Measurements from ENCODE around the gene RALGPS2.

Gene RALGPS2

GRCh38 chr1:178926046-178926445 lies 201.0 kb downstream of the RALGPS2 start:
- no peak for FAIRE-seq

- no peak for FAIRE-seq
Measured at GRCh38 chr1:178927003-178927402, 202.0 kb downstream of the RALGPS2 start.

GRCh38 chr1:178928041-178928440 lies 203.0 kb downstream of the RALGPS2 start:
- no peak for FAIRE-seq

GRCh38 chr1:178928976-178929375 lies 203.9 kb downstream of the RALGPS2 start:
- no peak for FAIRE-seq

DNA sequence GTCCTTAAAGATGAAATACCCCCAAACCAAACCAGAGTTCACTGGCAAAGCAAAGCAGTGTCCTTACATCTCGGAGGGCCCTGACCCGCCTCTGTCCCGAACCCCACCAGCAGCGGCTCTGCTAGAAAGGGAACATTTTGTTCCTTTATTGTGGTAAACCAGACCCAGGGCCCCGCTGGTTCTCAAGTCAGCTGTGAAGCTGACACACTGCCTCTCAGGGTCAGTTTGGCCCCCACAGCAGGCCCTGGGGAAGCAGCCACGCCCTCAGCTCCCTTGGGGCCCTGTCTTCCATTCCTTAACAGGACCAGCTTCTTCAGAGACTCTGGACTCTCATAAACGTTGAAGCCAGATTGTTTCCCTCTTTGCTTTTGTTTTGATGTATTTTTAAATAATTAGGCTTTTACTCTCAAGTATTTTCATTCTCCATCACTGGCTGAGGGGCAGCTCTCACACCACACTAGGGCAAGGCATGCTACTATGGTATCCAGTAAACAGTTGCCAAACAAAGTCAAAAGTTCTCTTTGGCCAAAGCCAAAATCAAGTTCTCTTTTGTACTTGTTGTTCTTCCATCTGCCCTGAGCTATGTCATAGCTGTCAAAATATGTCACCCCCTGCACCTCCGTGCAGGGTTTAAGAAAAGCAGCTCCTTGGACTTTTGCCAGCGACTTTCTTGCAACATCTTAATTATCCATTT lies 207.0 kb downstream of the RALGPS2 start:
- FAIRE-seq, result no peak

- FAIRE-seq, result no peak
Measured at GRCh38 chr1:178932552-178932906, 207.5 kb downstream of the RALGPS2 start.

DNA sequence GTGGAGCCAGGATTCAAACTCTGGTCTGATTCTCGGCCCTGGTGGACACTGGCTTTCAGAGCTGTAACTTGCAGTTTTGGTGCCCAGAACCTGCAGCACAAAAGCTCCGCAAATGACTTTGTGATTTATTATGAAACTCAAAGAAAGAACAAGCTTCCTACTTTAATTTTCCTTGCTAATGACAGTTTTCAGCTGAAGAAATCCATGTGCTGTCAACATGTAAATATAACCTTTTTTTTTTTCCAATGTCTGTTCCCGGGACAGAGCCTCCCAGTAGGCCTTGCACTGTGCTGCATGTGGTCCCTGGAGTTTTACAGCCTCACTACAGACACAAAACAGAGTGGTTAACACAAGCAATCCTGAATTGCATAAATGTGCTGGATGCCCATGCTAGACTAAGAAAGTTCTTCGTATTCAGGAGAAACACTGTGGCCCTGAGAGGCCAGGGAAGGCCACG lies 208.1 kb downstream of the RALGPS2 start:
- no peak for FAIRE-seq

- FAIRE-seq, result no peak
Measured at GRCh38 chr1:178933709-178934490, 208.9 kb downstream of the RALGPS2 start.

DNA sequence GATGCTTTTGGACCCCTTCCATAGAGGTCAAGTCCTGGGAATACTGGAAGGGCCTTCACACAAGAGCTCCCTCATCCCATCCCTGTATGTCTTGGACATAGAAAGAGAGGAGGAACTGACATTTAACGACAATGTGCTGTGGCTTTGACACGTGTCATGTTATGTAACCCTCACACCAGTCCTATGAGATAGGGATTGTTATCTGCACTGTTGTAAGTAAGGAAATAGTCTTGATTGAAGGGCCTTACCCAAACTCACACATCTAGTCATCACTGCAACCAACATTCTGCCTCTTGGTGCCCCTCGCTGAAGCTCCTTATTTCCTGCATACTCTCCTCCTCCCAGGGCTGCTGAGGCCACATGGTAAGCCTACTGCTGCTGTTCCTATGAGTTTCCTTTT lies 209.5 kb downstream of the RALGPS2 start:
- no peak for FAIRE-seq

DNA sequence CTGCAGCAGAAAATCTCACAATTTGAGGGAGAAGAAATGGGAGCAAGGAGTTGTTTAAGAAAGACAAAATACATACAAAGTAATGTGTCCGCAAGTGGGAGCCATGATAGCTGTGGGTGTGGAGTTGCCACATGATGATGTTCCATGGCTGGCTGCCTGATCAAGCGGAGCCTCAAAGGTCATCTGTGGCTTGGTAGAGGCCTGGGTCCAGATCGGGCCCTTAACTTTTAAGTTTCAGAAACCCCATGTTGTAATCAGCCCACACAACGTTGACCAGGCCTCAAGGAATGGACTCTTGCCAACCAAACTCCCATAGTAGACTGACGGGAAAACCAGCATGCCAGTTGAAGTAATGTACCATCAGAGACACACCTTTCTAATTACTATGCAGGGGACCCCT lies 210.6 kb downstream of the RALGPS2 start:
- no peak for FAIRE-seq

DNA sequence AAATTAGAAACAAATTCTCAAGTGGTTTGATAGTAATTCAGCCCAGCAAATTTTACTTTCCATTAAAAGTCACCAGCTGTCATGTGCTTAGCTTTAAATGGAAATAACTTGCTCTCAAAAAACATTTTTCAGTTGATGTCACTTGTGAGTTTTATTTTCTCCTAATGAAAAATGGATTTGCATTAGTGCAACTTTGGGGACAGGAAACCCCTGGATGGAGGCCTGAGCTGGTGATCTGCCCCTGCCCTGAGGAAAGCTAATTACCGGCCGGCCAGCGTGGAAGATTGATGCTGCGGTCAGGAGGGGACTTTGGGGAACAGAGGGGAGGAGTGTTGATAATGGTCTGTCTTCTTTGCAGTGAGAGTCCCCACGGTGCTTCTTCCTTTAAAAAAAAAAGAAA lies 212.7 kb downstream of the RALGPS2 start:
- no peak for FAIRE-seq

DNA sequence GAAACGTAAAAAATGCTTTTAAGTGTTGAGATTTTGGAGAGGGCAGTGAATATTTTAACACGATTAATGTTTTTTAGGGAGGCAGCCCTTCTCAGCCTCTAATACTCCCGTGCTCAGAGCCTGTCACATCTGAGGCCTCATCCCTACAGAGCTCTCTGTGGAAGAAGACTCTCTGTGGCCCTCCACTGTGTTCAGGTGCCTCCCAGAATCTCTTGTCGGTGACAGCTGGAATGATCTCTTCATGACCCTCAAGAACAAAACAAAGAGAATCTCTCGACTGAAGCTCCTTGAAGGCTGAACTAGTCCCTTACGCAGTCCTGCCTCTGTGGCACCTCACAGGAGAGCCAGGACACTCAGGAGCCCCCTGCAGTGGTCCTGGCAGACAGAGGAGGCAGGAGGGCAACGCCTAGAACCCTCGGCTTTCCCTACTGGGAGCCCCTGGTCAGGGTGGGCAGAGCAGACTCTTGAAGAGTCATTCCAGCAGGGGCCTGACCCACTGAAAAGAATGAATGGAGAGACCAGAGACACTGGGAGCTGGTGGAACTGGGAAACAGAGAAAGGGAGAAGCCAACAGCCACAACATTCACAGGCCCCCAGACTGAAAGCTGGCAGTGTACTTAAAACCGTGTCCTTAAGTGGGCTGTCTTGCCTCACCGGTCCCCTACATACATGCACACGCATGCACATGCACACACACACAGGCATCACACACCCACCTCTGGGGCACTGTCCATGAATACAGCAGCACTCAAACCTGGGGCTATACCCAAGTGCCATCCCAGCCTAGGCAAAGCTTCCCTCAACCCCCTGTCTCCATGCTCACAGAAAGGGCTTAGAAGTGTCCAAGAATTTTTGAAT lies 213.3 kb downstream of the RALGPS2 start:
- FAIRE-seq, result no peak

DNA sequence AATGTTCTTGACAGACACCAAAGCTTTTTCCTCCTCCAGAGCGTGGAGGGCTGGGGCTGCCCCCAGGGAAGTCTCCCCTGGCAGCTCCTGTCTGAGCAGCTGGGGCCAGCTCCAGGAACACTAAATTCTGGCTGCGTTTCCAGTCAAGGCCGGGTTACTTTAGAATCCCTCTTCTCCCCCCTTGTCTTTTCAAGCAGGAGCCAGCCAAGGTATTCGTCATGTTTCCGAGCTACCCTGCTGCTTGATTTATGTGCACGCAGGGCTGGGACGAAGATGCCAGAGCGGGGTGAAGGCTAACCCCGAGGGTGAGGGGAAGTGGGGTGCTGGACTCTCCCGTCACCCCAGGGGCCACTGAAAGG lies 213.9 kb downstream of the RALGPS2 start:
- no peak for FAIRE-seq

- no peak for FAIRE-seq
Measured at GRCh38 chr1:178939338-178940067, 214.5 kb downstream of the RALGPS2 start.

DNA sequence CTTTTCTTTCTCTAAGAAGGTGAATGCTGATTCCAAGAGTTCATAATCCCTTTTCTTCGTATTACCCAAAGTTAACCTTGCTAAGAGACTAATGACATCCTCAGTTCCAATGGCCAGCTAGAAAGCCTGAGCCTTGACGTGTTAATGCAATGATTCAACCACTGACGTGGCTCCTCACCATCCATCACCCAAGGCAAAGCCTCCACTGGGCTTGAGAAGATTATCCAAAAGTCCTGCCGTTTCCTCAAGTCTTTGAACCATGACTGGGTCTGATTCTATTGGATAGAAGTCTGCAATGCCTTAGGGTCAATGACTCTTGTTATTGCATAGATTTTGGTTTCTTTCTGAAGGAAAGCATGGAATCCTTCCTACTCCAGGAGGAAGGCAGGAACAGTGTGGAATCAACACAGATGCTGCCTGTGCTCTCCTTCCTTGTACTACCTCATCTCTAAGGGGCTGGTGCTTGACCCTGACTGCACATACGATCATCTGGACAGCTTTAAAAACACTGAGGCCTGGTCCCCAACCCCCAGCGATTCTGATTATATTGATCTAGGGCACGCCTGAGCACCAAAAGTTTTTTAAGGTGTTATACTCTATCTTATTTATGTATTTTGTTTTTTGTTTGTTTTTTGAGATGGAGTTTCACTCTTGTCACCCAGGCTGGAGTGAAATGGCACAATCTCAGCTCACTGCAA lies 215.2 kb downstream of the RALGPS2 start:
- no peak for FAIRE-seq

GRCh38 chr1:178941261-178941689 lies 216.2 kb downstream of the RALGPS2 start:
- FAIRE-seq, result no peak

DNA sequence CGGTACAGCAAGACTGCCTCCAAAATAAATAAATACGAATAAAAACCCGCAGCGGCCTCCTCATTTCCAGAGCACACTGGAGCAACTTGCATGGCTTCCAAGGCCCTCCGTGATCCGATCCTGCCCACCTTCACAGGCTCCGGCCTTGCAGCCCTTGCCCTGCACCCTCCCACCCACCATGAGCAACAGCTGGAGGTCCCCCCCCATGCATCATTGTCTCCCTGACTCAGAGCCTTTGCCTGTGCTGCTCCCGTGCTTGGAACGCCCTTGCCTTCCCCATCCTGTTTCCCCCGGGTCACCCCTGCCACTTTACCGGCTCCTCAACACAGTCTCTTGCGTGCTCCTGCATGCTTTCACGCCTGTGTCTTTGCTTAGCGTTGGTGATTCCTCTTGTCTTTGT lies 216.8 kb downstream of the RALGPS2 start:
- FAIRE-seq, result no peak

- FAIRE-seq, result no peak
Measured at GRCh38 chr1:178942285-178943198, 217.5 kb downstream of the RALGPS2 start.

GRCh38 chr1:178944729-178945128 lies 219.7 kb downstream of the RALGPS2 start:
- no peak for FAIRE-seq

DNA sequence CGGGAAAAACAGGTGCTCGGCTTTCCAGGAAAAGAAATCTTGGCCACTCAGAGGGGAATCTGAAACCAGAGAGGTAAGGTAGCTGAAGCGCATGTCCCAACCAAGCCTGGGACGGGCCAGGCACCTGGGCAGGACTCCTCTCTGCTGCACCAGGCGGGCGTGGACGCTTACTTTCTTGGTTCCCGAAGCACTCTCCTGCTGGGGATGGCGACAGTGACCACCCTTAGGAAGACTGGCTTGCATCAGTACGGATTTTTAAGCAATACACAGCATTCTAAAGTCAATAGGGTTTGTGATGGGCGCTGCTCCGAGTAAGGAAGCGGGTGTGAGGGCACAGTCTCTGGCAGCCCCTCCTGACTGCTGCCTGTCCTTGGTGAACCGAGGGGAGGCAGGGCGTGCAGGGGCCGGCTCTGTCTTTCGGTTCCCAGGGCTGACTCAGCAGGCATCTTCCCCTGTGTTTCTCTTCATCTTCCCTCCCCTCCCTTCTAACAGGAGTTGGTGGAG lies 220.8 kb downstream of the RALGPS2 start:
- no peak for FAIRE-seq

GRCh38 chr1:178946416-178946815 lies 221.4 kb downstream of the RALGPS2 start:
- FAIRE-seq, result no peak

Measured in G401.6 (cell line).